K562 (cell line): ENCODE results near the gene IL36RN.

Experiments used
- CHD2 ChIP-seq: IDR thresholded peaks from 2 replicates; pipeline ENCODE4 v1.6.1; 2011; ENCODE audit warnings: low read depth, low read length
- CHD4 ChIP-seq: fragments of 200-600 bp; sonication (generic); IDR thresholded peaks from 3 replicates; pipeline ENCODE4 v1.6.1; 2012; ENCODE audit warnings: low read depth, mild to moderate bottlenecking, mixed read lengths, low read length, inconsistent platforms; ENCODE audit not compliant: insufficient read depth, insufficient replicate concordance, poor library complexity, severe bottlenecking
- E2F5 ChIP-seq: sonication (generic); formaldehyde crosslinking; IDR thresholded peaks from 2 replicates; pipeline ENCODE4 v1.8.0; 2022; ENCODE audit warnings: mild to moderate bottlenecking, missing genetic modification reagents
- MTA2 ChIP-seq: fragments of 450-650 bp; IDR thresholded peaks from 2 replicates; pipeline ENCODE4 v1.6.1; 2016; ENCODE audit warnings: low read depth
- XRCC3 ChIP-seq: fragments of 450-650 bp; IDR thresholded peaks from 2 replicates; pipeline ENCODE4 v1.6.1; 2017; ENCODE audit warnings: mild to moderate bottlenecking, moderate library complexity
- ZNF431 ChIP-seq: sonication (generic); formaldehyde crosslinking; IDR thresholded peaks from 2 replicates; pipeline ENCODE4 v1.8.0; 2022; ENCODE audit warnings: mild to moderate bottlenecking, missing genetic modification reagents
- ZNF780A ChIP-seq: fragments of 250-450 bp; sonication (Bioruptor Pico); IDR thresholded peaks from 2 replicates; pipeline ENCODE4 v1.5.0; 2021; ENCODE audit warnings: mild to moderate bottlenecking
- TF ChIP-seq, protein P1 (sequence below): fragments of 450-650 bp; conservative IDR thresholded peaks from 2 replicates; pipeline ENCODE4 v1.6.1; 2016; ENCODE audit warnings: missing genetic modification characterization, low read depth, mild to moderate bottlenecking, missing compliant biosample characterization, moderate library complexity
- TF ChIP-seq, protein P2 (sequence below): sonication (generic); formaldehyde crosslinking; IDR thresholded peaks from 2 replicates; pipeline ENCODE4 v1.8.1; 2023; ENCODE audit warnings: mild to moderate bottlenecking, missing genetic modification reagents

DNA sequence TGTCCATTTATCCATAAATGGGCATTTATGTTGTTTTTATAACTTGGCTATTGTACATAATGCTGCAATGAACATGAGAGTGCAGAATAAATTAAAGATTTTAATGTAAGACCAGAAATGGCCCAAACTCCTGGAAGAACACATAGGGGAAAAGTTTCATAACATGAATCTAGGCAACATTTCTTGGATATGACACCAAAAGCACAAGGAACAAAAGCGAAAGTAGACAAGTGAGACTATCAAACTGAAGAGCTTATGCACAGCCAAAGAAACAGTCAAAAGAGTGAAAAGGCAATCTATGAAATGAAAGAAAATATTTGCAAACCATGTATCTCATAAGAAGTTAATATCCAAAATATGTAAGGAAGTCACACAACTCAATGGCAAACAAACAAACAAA is 47.9 kb upstream of the IL36RN start:
- TF ChIP-seq XRCC3 (no peak), E2F5 (CRISPR knock-in tag) (no peak), CHD4 (no peak), ZNF431 (CRISPR knock-in tag) (no peak), MTA2 (no peak), CHD2 (no peak), ZNF780A (CRISPR knock-in tag) (no peak)
- TF ChIP-seq, protein P1, sequence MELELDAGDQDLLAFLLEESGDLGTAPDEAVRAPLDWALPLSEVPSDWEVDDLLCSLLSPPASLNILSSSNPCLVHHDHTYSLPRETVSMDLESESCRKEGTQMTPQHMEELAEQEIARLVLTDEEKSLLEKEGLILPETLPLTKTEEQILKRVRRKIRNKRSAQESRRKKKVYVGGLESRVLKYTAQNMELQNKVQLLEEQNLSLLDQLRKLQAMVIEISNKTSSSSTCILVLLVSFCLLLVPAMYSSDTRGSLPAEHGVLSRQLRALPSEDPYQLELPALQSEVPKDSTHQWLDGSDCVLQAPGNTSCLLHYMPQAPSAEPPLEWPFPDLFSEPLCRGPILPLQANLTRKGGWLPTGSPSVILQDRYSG: no peak
- TF ChIP-seq, protein P2, sequence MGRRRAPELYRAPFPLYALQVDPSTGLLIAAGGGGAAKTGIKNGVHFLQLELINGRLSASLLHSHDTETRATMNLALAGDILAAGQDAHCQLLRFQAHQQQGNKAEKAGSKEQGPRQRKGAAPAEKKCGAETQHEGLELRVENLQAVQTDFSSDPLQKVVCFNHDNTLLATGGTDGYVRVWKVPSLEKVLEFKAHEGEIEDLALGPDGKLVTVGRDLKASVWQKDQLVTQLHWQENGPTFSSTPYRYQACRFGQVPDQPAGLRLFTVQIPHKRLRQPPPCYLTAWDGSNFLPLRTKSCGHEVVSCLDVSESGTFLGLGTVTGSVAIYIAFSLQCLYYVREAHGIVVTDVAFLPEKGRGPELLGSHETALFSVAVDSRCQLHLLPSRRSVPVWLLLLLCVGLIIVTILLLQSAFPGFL (CRISPR knock-in tag): no peak
